Peyer's patch (tissue), 4 donors: ENCODE data around the gene MSI2. TPM values are rescaled to one million over a fixed set of nuclear protein-coding genes. Genes with fewer than 3 reads are reported as not detected.

Experiments used
- DNase-seq, 3 donors: peaks; one replicate each; pipeline ENCODE4 v3.0.0-alpha.2; 2017 to 2019
- H3K27ac ChIP-seq, 4 donors: fragments of 200-600 bp; sonication (generic); one replicate each; pipeline ENCODE4 v1.5.1; 2016 to 2019
- H3K27me3 ChIP-seq, 2 donors: fragments of 200-600 bp; sonication (generic); one replicate each; pipeline ENCODE4 v1.5.1; 2019
- H3K36me3 ChIP-seq, 3 donors: fragments of 200-600 bp; sonication (generic); one replicate each; pipeline ENCODE4 v1.5.1; 2016 to 2019
- H3K4me1 ChIP-seq, 4 donors: fragments of 200-600 bp; sonication (generic); one replicate each; pipeline ENCODE4 v1.5.1; 2016 to 2019
- H3K4me3 ChIP-seq, 4 donors: fragments of 200-600 bp; sonication (generic); 1 replicate in 3 of 4; 2 replicates in 1 of 4; pipeline ENCODE4 v1.5.1; 2016 to 2019; ENCODE audit warnings: mild to moderate bottlenecking in 1 of 4
- H3K9me3 ChIP-seq, 4 donors: fragments of 200-600 bp; sonication (generic); one replicate each; pipeline ENCODE4 v1.5.1; 2016 to 2019; ENCODE audit warnings: mild to moderate bottlenecking in 1 of 4
- CTCF ChIP-seq, 6 experiments: fragments of 450-650 bp in 4 of 6; fragments of 200-600 bp in 2 of 6; sonication (generic) in 1 of 6; IDR thresholded peaks; one replicate each; pipeline ENCODE4 v1.5.1; 2017 to 2019; ENCODE audit warnings: antibody characterized with exemption in 6 of 6, mild to moderate bottlenecking in 3 of 6, moderate library complexity in 1 of 6
- POLR2A ChIP-seq, 2 donors: fragments of 450-650 bp; IDR thresholded peaks; one replicate each; pipeline ENCODE4 v1.5.1; 2017; ENCODE audit warnings: antibody characterized with exemption in 2 of 2, mild to moderate bottlenecking in 2 of 2, moderate library complexity in 2 of 2
- total RNA-seq, 4 donors: library from RNA; depleted of rRNA; stranded (reverse); fragments of >200 nt; gene quantifications; one replicate each; pipeline ENCODE4 v1.1.0, GENCODE V29; 2016

MSI2 gene
- total RNA-seq, 4 donors from 2014 or later: 25.9 to 39.0 (median 29.2) TPM

GRCh38 chr17:57259817-57260216 is 3.5 kb downstream of the MSI2 start:
- Histone ChIP-seq H3K9me3 (no peaks in the 10 kb centered on the region), H3K4me1 (peaks cover 0 to 8% (median 1%) of the 10 kb centered on the region in 4 donors), H3K27me3 (no peaks in the 10 kb centered on the region), H3K27ac (no peak overlapping the region), H3K36me3 (peaks cover 0 to 10% (median 0%) of the 10 kb centered on the region in 3 donors), H3K4me3 (no peak overlapping the region)
- TF ChIP-seq POLR2A (IDR thresholded peaks at IDR 0.05) (no peak), CTCF (IDR thresholded peaks at IDR 0.05) (no peak)
- DNase-seq: no peak

GRCh38 chr17:57260325-57261083 is 4.2 kb downstream of the MSI2 start:
- Histone ChIP-seq H3K36me3 (peaks cover 0 to 10% (median 0%) of the 10 kb centered on the region in 3 donors), H3K27ac (no peak overlapping the region), H3K4me3 (no peak overlapping the region), H3K27me3 (no peaks in the 10 kb centered on the region), H3K4me1 (peaks cover 0 to 8% (median 1%) of the 10 kb centered on the region in 4 donors), H3K9me3 (no peaks in the 10 kb centered on the region)
- no peak for DNase-seq
- TF ChIP-seq POLR2A (IDR thresholded peaks at IDR 0.05) (no peak), CTCF (IDR thresholded peaks at IDR 0.05) (no peak)

GRCh38 chr17:57261084-57261461 is 4.8 kb downstream of the MSI2 start:
- Histone ChIP-seq H3K36me3 (peaks cover 0 to 10% (median 0%) of the 10 kb centered on the region in 3 donors), H3K4me1 (peaks cover 0 to 8% (median 1%) of the 10 kb centered on the region in 4 donors), H3K4me3 (no peak overlapping the region), H3K27me3 (no peaks in the 10 kb centered on the region), H3K27ac (no peak overlapping the region), H3K9me3 (no peaks in the 10 kb centered on the region)
- no peak for DNase-seq
- TF ChIP-seq CTCF (IDR thresholded peaks at IDR 0.05): no peak
- no peak for TF ChIP-seq POLR2A (IDR thresholded peaks at IDR 0.05)

GRCh38 chr17:57262557-57262956 is 6.2 kb downstream of the MSI2 start:
- no peaks in the 10 kb centered on the region for H3K9me3 ChIP-seq
- DNase-seq: no peak
- no peaks in the 10 kb centered on the region for H3K27me3 ChIP-seq
- peaks cover 0 to 10% (median 0%) of the 10 kb centered on the region in 3 donors for H3K36me3 ChIP-seq
- H3K4me3 ChIP-seq: no peak overlapping the region
- H3K4me1 ChIP-seq: peaks cover 0 to 8% (median 1%) of the 10 kb centered on the region in 4 donors
- TF ChIP-seq POLR2A (IDR thresholded peaks at IDR 0.05) (no peak), CTCF (IDR thresholded peaks at IDR 0.05) (no peak)
- no peak overlapping the region for H3K27ac ChIP-seq

- TF ChIP-seq CTCF (IDR thresholded peaks at IDR 0.05): no peak
- no peak for TF ChIP-seq POLR2A (IDR thresholded peaks at IDR 0.05)
- H3K4me3 ChIP-seq: no peak overlapping the region
- no peaks in the 10 kb centered on the region for H3K27me3 ChIP-seq
- H3K36me3 ChIP-seq: peaks cover 0 to 10% (median 0%) of the 10 kb centered on the region in 3 donors
- no peak for DNase-seq
- no peaks in the 10 kb centered on the region for H3K4me1 ChIP-seq
- no peaks in the 10 kb centered on the region for H3K9me3 ChIP-seq
- H3K27ac ChIP-seq: no peak overlapping the region
Observed at GRCh38 chr17:57264250-57264649, 7.9 kb downstream of the MSI2 start.
